ENCODE measurements around the gene IPO4. TPM values are rescaled to one million over a fixed set of nuclear protein-coding genes. Genes with fewer than 3 reads are reported as not detected.

IPO4 gene
- total and polyA plus RNA-seq, 10 of the 15 experiments (the other 5 are each of a cell fraction or from before 2014, with no cell fraction given) = 7.8 to 139 (median 37.6) TPM

- TF ChIP-seq USF2 (IDR thresholded peaks at IDR 0.05; ENCODE audit: borderline replicate concordance, low read depth, low read length) = no peak
Observed at GRCh38 chr14:24189460-24189859, 844 bp upstream of the IPO4 start (continued).

- WGBS (ENCODE audit: insufficient coverage, insufficient replicate concordance, low lambda C conversion rate, missing lambda C conversion rate) = 0% methylated on average over 3 of the region's 3 CpGs
- intact Hi-C loops (cut with micrococcal nuclease; ENCODE audit: unreplicated experiment) = loop anchor here (2.0 kb wide), 1 partner anchor 108 kb away; no protein-coding TSS in a partner anchor
- in situ Hi-C loops (cut with MboI) = no loop called here
Observed at GRCh38 chr14:24189059-24189375, 401 bp upstream of the IPO4 start.

More at GRCh38 chr14:24189059-24189375, 401 bp upstream of the IPO4 start:
- Histone ChIP-seq H3K79me2 (ENCODE audit: control insufficient read depth, insufficient read depth, low read length) (peaks cover 24% of the 10 kb centered on the region), H3K27me3 (replicated peaks in 1 of 2; ENCODE audit: control insufficient read depth in 2 of 2, insufficient read depth in 2 of 2, low read length in 1 of 2) (no peaks in the 10 kb centered on the region), H3K36me3 (ENCODE audit: control insufficient read depth in 2 of 2, insufficient read depth in 2 of 2, low read length in 1 of 2) (peaks cover 16 to 19% of the 10 kb centered on the region in 2 experiments), H3K9ac (ENCODE audit: control insufficient read depth, insufficient read depth, low read length) (peak overlapping the region; percentile 69; the same call in 1 of the 2 replicates), H4K20me1 (ENCODE audit: control insufficient read depth, insufficient read depth) (no peaks in the 10 kb centered on the region), H3K4me2 (ENCODE audit: control insufficient read depth, insufficient read depth) (peak overlapping the region; percentile 78), H2AFZ (ENCODE audit: control insufficient read depth, low read depth, low read length) (peak overlapping the region; percentile 48; the same call in 1 of the 2 replicates), H3K4me1 (ENCODE audit: control insufficient read depth, insufficient read depth, low read length) (0 out of 2 replicates have a peak, but pooled peaks cover 4% of the 10 kb centered on the region), H3K4me3 (no peak overlapping the region), H3K9me3 (replicated peaks; ENCODE audit: control insufficient read depth, insufficient read depth, low read length) (no peaks in the 10 kb centered on the region), H3K27ac (ENCODE audit: control insufficient read depth, insufficient read depth) (peak overlapping the region; percentile 17)
- BruUV-seq (replicated peaks) = TSS peak; percentile 53
- ChIA-PET CTCF (interaction anchor here (0.6 to 2.2 kb wide), 8 partner anchors 13 to 1815 kb away, joined by 3 to 9 read pairs (median 6); partner anchors contain the start of genes CHMP4A, CIDEB, IRF9 and TINF2), RAD21 (ENCODE audit: unreplicated experiment) (interaction anchor here (0.6 to 2.8 kb wide), 13 partner anchors 25 to 131 kb away, joined by 3 to 13 read pairs (median 4); partner anchors contain the start of genes CHMP4A, CIDEB, DCAF11 and DHRS1), SMC1A (ENCODE audit: uncharacterized antibody, unreplicated experiment) (interaction anchor here (0.9 to 1.5 kb wide), 6 partner anchors 28 to 119 kb away, joined by 3 to 11 read pairs (median 4); partner anchors contain the start of genes CIDEB, DCAF11, IRF9 and NRL), POLR2A (interaction anchor here (0.9 to 3.0 kb wide), 8 partner anchors 13 to 242 kb away, joined by 3 to 28 read pairs (median 6); partner anchors contain the start of genes CHMP4A, CIDEB, IRF9 and PSME1)
- no peak for FAIRE-seq
- no peak for DNase-seq (ENCODE audit: low read depth, low spot score)
- TF ChIP-seq SKIL (IDR thresholded peaks at IDR 0.05; ENCODE audit: low read depth, poor library complexity, severe bottlenecking) = no peak
- no peak for TF ChIP-seq GABPA (IDR thresholded peaks at IDR 0.05; ENCODE audit: low read depth)
- no peak for TF ChIP-seq POLR2AphosphoS2 (IDR thresholded peaks at IDR 0.05; ENCODE audit: low read depth, low read length)
- TF ChIP-seq YBX1 (IDR thresholded peaks at IDR 0.05) = no peak
- 0 out of 2 replicates have a peak, but pooled peaks have one; percentile 7 for TF ChIP-seq ATF2 (IDR thresholded peaks at IDR 0.05; ENCODE audit: low read length)
- TF ChIP-seq IRF5 (IDR thresholded peaks at IDR 0.05; ENCODE audit: borderline replicate concordance) = no peak
- no peak for ATAC-seq

Measured in GM12878 (cell line).